Epithelial cell of proximal tubule (primary cell): Measurements from ENCODE around the gene GLTPD2. TPM values are rescaled to one million over a fixed set of nuclear protein-coding genes. Genes with fewer than 3 reads are reported as not detected.

Source experiments
- DNase-seq: peaks from one replicate; pipeline ENCODE4 v3.0.0-alpha.2; 2011; ENCODE audit warnings: low read depth
- H3K4me3 ChIP-seq: 2 replicates; pipeline ENCODE4 v1.5.1; 2011; ENCODE audit warnings: low read depth, mild to moderate bottlenecking, low read length
- total RNA-seq: library from RNA; depleted of rRNA; stranded (reverse); fragments of >200 nt; gene quantifications from 2 replicates; pipeline ENCODE4 v1.2.3, GENCODE V29; 2015
- TF ChIP-seq, protein P1 (sequence below): conservative IDR thresholded peaks from 2 replicates; pipeline ENCODE4 v1.5.1; 2012; ENCODE audit warnings: low read depth, mild to moderate bottlenecking, low read length

The GLTPD2 gene
- total RNA-seq, 1 donor from 2014 or later, result not detected

- DNase-seq, result no peak
- H3K4me3 ChIP-seq, result peak overlapping the region; percentile 85
- TF ChIP-seq, protein P1, sequence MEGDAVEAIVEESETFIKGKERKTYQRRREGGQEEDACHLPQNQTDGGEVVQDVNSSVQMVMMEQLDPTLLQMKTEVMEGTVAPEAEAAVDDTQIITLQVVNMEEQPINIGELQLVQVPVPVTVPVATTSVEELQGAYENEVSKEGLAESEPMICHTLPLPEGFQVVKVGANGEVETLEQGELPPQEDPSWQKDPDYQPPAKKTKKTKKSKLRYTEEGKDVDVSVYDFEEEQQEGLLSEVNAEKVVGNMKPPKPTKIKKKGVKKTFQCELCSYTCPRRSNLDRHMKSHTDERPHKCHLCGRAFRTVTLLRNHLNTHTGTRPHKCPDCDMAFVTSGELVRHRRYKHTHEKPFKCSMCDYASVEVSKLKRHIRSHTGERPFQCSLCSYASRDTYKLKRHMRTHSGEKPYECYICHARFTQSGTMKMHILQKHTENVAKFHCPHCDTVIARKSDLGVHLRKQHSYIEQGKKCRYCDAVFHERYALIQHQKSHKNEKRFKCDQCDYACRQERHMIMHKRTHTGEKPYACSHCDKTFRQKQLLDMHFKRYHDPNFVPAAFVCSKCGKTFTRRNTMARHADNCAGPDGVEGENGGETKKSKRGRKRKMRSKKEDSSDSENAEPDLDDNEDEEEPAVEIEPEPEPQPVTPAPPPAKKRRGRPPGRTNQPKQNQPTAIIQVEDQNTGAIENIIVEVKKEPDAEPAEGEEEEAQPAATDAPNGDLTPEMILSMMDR, result no peak
These were observed 17.7 kb downstream of the GLTPD2 start for GRCh38 chr17:4806456-4806776.

- H3K4me3 ChIP-seq, result peak within 1 kb of the TSS; percentile 85
- no peak for DNase-seq
- TF ChIP-seq, protein P1, result no peak
These were observed 18.2 kb downstream of the GLTPD2 start, which contains the start of gene PLD2 for GRCh38 chr17:4806777-4807604. Gene PLD2, plus strand, starts transcription at chr17:4807152. Its CDS starts 621 bp downstream, at chr17:4807773.

DNA sequence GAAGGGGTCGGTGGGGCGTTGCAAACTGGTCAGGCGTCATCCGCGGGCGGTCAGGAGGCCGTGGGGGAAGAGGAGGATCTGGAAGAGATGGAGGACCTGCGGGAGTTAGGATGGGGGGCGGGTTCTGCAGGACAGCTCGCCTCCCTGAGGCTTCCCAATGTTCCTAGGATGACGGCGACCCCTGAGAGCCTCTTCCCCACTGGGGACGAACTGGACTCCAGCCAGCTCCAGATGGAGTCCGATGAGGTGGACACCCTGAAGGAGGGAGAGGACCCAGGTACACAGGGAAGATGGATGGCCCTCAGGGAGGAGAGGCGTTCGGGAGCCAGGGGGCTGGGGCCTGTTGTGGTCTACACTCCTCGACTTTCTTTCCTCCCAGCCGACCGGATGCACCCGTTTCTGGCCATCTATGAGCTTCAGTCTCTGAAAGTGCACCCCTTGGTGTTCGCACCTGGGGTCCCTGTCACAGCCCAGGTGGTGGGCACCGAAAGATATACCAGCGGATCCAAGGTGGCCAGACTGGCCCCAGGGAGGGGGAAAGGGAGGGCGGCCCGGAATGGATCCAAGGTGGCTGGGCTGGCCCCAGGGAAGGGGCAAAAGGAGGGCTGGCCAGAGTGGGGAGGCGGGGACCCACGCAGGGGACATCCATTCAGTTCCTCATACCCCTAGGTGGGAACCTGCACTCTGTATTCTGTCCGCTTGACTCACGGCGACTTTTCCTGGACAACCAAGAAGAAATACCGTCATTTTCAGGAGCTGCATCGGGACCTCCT, 19.0 kb downstream of the GLTPD2 start:
- TF ChIP-seq, protein P1, result no peak
- DNase-seq, result no peak
- H3K4me3 ChIP-seq, result peak overlapping the region; percentile 85

DNA sequence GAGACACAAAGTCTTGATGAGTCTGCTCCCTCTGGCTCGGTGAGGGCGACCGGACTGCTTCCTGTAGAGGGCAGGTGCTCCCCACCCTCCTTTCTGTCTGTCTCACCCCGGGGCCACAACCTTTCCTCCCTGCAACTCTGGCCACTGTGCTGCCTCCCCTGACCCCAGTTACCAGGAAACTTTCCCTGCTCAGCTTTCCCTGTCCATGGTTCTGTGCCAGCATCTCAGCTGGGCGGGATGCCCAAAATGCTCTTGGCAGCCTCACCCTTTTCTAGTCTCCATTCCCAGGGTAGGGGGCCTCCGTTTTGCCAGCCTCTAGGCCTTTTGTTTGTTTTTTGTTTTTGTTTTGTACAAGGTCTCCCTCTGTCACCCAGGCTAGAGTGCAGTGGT, 19.6 kb downstream of the GLTPD2 start:
- DNase-seq, result no peak
- no peak overlapping the region for H3K4me3 ChIP-seq
- TF ChIP-seq, protein P1, result no peak

GRCh38 chr17:4810696-4811290, 22.0 kb downstream of the GLTPD2 start:
- no peak overlapping the region for H3K4me3 ChIP-seq
- DNase-seq, result no peak
- TF ChIP-seq, protein P1, result no peak

GRCh38 chr17:4811471-4811870, 22.7 kb downstream of the GLTPD2 start:
- no peak for DNase-seq
- H3K4me3 ChIP-seq, result no peak overlapping the region
- TF ChIP-seq, protein P1, result no peak
